Measurements from ENCODE around the gene GPR157.

The GPR157 gene

DNA sequence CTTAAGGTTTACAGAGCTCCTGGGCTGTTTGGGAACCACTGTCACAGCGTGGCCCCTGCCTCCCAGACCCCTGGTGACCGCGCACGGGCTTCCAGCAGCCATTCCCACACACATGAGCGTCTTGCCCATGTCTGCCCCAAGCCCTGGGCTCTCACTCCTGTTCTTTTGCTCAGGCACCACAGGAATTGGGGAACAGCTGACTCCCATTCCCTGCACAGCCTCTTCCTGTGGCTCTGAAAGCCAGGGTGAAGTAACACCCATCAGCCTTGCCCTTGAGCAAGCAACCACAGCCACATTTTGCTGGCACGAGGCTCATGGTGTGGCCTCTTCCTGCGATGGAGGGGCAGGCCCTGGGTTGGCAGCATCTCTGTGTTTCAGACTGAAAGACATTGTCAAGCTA is 14.3 kb upstream of the GPR157 start:
- Histone ChIP-seq H2BK12ac (ENCODE audit: low read length) (no peak overlapping the region), H3K27ac (ENCODE audit: low read depth, low read length) (no peak overlapping the region), H2BK120ac (ENCODE audit: insufficient read depth, low read length, poor library complexity) (no peak overlapping the region), H3K14ac (ENCODE audit: low read length) (no peak overlapping the region), H3K9me3 (ENCODE audit: insufficient read depth, low read depth, low read length) (no peaks in the 10 kb centered on the region), H4K8ac (ENCODE audit: low read depth, low read length) (no peak overlapping the region), H3K36me3 (ENCODE audit: control insufficient read depth in 1 of 2, insufficient read depth in 2 of 2, low read length in 2 of 2) (no peaks in the 10 kb centered on the region), H3K27me3 (ENCODE audit: insufficient read depth, low read length) (no peaks in the 10 kb centered on the region), H3K4me1 (ENCODE audit: control insufficient read depth in 1 of 2, insufficient read depth in 2 of 2, low read length in 2 of 2) (peaks cover 0 to 1% of the 10 kb centered on the region in 2 experiments), H3K79me1 (ENCODE audit: low read length) (no peaks in the 10 kb centered on the region), H3K4ac (ENCODE audit: low read depth, low read length) (no peak overlapping the region), H4K12ac (ENCODE audit: low read depth, low read length) (no peak overlapping the region), H3K4me2 (ENCODE audit: low read length) (no peak overlapping the region), H2BK5ac (ENCODE audit: low read depth, low read length, poor library complexity) (no peak overlapping the region), H4K91ac (ENCODE audit: low read depth, low read length) (no peak overlapping the region), H2AFZ (ENCODE audit: insufficient read depth, low read length, poor library complexity) (no peak overlapping the region), H3K79me2 (ENCODE audit: control insufficient read depth, insufficient read depth, low read length, poor library complexity) (no peaks in the 10 kb centered on the region), H2AK5ac (ENCODE audit: low read length) (no peak overlapping the region), H3K4me3 (ENCODE audit: low read depth, low read length) (no peak overlapping the region), H3K23ac (ENCODE audit: low read length) (no peak overlapping the region), H3K9ac (ENCODE audit: low read length) (no peak overlapping the region), H3K18ac (ENCODE audit: low read length) (no peak overlapping the region)
- no CpG with 5 or more reads among the region's 7 CpGs for WGBS (ENCODE audit: extremely low coverage, insufficient coverage, insufficient read length)
- peak in 1 of 2 donors; percentile 11 for DNase-seq

DNA sequence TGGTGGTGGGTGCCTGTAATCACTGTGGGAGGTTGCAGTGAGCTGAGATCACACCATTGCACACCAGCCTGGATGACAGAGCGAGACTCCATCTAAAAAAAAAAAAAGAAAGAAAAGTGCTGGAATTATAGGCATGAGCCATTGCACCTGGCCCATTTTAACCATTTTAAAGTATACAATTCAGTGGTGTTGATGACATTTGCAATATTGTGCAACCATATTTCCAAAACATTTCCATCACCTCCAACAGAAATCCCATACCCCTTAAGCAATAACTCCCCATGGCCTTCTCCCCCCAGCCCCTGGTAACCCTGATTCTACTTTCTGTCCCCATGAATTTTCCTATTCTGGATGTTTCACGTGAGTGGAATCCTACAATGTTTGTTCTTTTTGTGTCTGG is 11.0 kb upstream of the GPR157 start:
- no CpG with 5 or more reads among the region's 2 CpGs for WGBS (ENCODE audit: extremely low coverage, insufficient coverage, insufficient read length)

DNA sequence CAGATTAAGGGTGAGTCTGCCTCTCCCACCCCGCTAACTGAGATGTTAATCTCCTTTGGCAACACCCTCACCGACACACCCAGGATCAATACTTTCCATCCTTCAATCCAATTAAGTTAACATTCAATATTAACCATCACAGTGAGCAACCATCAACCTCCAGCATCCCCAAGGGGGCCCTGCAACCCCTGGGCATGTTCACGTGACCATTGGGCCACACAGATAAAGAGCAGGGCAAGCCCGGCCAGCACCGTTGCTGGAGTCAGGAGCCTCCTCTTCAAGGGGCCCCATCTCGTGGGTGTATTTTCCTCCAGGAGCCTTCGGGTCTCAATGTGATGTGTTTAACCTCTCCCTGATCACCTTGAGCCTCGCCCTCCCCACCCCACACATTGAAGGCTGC is 8.0 kb upstream of the GPR157 start:
- no peak overlapping the region for H2BK5ac ChIP-seq (ENCODE audit: low read depth, low read length, poor library complexity)
- no CpG with 5 or more reads among the region's 8 CpGs for WGBS (ENCODE audit: extremely low coverage, insufficient coverage, insufficient read length)
- H3K4ac ChIP-seq (ENCODE audit: low read depth, low read length), result no peak overlapping the region
- H3K9ac ChIP-seq (ENCODE audit: low read length), result no peak overlapping the region
- no peak overlapping the region for H4K8ac ChIP-seq (ENCODE audit: low read depth, low read length)
- no peak overlapping the region for H4K91ac ChIP-seq (ENCODE audit: low read depth, low read length)
- no peak overlapping the region for H3K27ac ChIP-seq (ENCODE audit: low read depth, low read length)
- H3K36me3 ChIP-seq (ENCODE audit: control insufficient read depth in 1 of 2, insufficient read depth in 2 of 2, low read length in 2 of 2), result no peaks in the 10 kb centered on the region
- no peak overlapping the region for H3K4me3 ChIP-seq (ENCODE audit: low read depth, low read length)
- no peak overlapping the region for H3K4me2 ChIP-seq (ENCODE audit: low read length)
- no peak overlapping the region for H3K18ac ChIP-seq (ENCODE audit: low read length)
- no peak overlapping the region for H2BK120ac ChIP-seq (ENCODE audit: insufficient read depth, low read length, poor library complexity)
- no peak overlapping the region for H2AK5ac ChIP-seq (ENCODE audit: low read length)
- H3K14ac ChIP-seq (ENCODE audit: low read length), result no peak overlapping the region
- H3K79me1 ChIP-seq (ENCODE audit: low read length), result no peaks in the 10 kb centered on the region
- no peaks in the 10 kb centered on the region for H3K4me1 ChIP-seq (ENCODE audit: control insufficient read depth in 1 of 2, insufficient read depth in 2 of 2, low read length in 2 of 2)
- H3K27me3 ChIP-seq (ENCODE audit: insufficient read depth, low read length), result no peaks in the 10 kb centered on the region
- no peak overlapping the region for H3K23ac ChIP-seq (ENCODE audit: low read length)
- H4K12ac ChIP-seq (ENCODE audit: low read depth, low read length), result no peak overlapping the region
- no peaks in the 10 kb centered on the region for H3K79me2 ChIP-seq (ENCODE audit: control insufficient read depth, insufficient read depth, low read length, poor library complexity)
- H2BK12ac ChIP-seq (ENCODE audit: low read length), result no peak overlapping the region
- DNase-seq, result no peak
- H2AFZ ChIP-seq (ENCODE audit: insufficient read depth, low read length, poor library complexity), result no peak overlapping the region
- peaks cover 2% of the 10 kb centered on the region for H3K9me3 ChIP-seq (ENCODE audit: insufficient read depth, low read depth, low read length)

More for the DNA sequence above, 11.0 kb upstream of the GPR157 start:
- H2AFZ ChIP-seq (ENCODE audit: insufficient read depth, low read length, poor library complexity), result no peak overlapping the region
- H3K27ac ChIP-seq (ENCODE audit: low read depth, low read length), result no peak overlapping the region
- no peak overlapping the region for H2BK5ac ChIP-seq (ENCODE audit: low read depth, low read length, poor library complexity)
- no peak overlapping the region for H3K14ac ChIP-seq (ENCODE audit: low read length)
- H2BK12ac ChIP-seq (ENCODE audit: low read length), result no peak overlapping the region
- H2AK5ac ChIP-seq (ENCODE audit: low read length), result no peak overlapping the region
- H4K12ac ChIP-seq (ENCODE audit: low read depth, low read length), result no peak overlapping the region
- no peak overlapping the region for H3K9ac ChIP-seq (ENCODE audit: low read length)
- no peak overlapping the region for H3K23ac ChIP-seq (ENCODE audit: low read length)
- H2BK120ac ChIP-seq (ENCODE audit: insufficient read depth, low read length, poor library complexity), result no peak overlapping the region
- H3K4me2 ChIP-seq (ENCODE audit: low read length), result no peak overlapping the region
- no peaks in the 10 kb centered on the region for H3K4me1 ChIP-seq (ENCODE audit: control insufficient read depth in 1 of 2, insufficient read depth in 2 of 2, low read length in 2 of 2)
- no peak for DNase-seq
- H3K79me2 ChIP-seq (ENCODE audit: control insufficient read depth, insufficient read depth, low read length, poor library complexity), result no peaks in the 10 kb centered on the region
- H3K9me3 ChIP-seq (ENCODE audit: insufficient read depth, low read depth, low read length), result peaks cover 2% of the 10 kb centered on the region
- no peaks in the 10 kb centered on the region for H3K79me1 ChIP-seq (ENCODE audit: low read length)
- H3K18ac ChIP-seq (ENCODE audit: low read length), result no peak overlapping the region
- H4K91ac ChIP-seq (ENCODE audit: low read depth, low read length), result no peak overlapping the region
- no peaks in the 10 kb centered on the region for H3K27me3 ChIP-seq (ENCODE audit: insufficient read depth, low read length)
- no peak overlapping the region for H3K4ac ChIP-seq (ENCODE audit: low read depth, low read length)
- H3K4me3 ChIP-seq (ENCODE audit: low read depth, low read length), result no peak overlapping the region
- no peaks in the 10 kb centered on the region for H3K36me3 ChIP-seq (ENCODE audit: control insufficient read depth in 1 of 2, insufficient read depth in 2 of 2, low read length in 2 of 2)
- no peak overlapping the region for H4K8ac ChIP-seq (ENCODE audit: low read depth, low read length)

- no peaks in the 10 kb centered on the region for H3K36me3 ChIP-seq (ENCODE audit: control insufficient read depth in 1 of 2, insufficient read depth in 2 of 2, low read length in 2 of 2)
- no peak overlapping the region for H3K4ac ChIP-seq (ENCODE audit: low read depth, low read length)
- H4K91ac ChIP-seq (ENCODE audit: low read depth, low read length), result no peak overlapping the region
- peaks cover 2% of the 10 kb centered on the region for H3K9me3 ChIP-seq (ENCODE audit: insufficient read depth, low read depth, low read length)
- DNase-seq, result peak in 1 of 2 donors; percentile 6
- H3K27ac ChIP-seq (ENCODE audit: low read depth, low read length), result no peak overlapping the region
- no peak overlapping the region for H3K18ac ChIP-seq (ENCODE audit: low read length)
- H3K14ac ChIP-seq (ENCODE audit: low read length), result no peak overlapping the region
- H2BK120ac ChIP-seq (ENCODE audit: insufficient read depth, low read length, poor library complexity), result no peak overlapping the region
- H4K8ac ChIP-seq (ENCODE audit: low read depth, low read length), result no peak overlapping the region
- H3K9ac ChIP-seq (ENCODE audit: low read length), result no peak overlapping the region
- no peaks in the 10 kb centered on the region for H3K27me3 ChIP-seq (ENCODE audit: insufficient read depth, low read length)
- no peak overlapping the region for H2BK12ac ChIP-seq (ENCODE audit: low read length)
- no peaks in the 10 kb centered on the region for H3K4me1 ChIP-seq (ENCODE audit: control insufficient read depth in 1 of 2, insufficient read depth in 2 of 2, low read length in 2 of 2)
- no peak overlapping the region for H2BK5ac ChIP-seq (ENCODE audit: low read depth, low read length, poor library complexity)
- no peak overlapping the region for H2AK5ac ChIP-seq (ENCODE audit: low read length)
- no peak overlapping the region for H2AFZ ChIP-seq (ENCODE audit: insufficient read depth, low read length, poor library complexity)
- H4K12ac ChIP-seq (ENCODE audit: low read depth, low read length), result no peak overlapping the region
- H3K23ac ChIP-seq (ENCODE audit: low read length), result no peak overlapping the region
- WGBS (ENCODE audit: extremely low coverage, insufficient coverage, insufficient read length), result no CpG with 5 or more reads among the region's 10 CpGs
- H3K79me1 ChIP-seq (ENCODE audit: low read length), result no peaks in the 10 kb centered on the region
- H3K4me2 ChIP-seq (ENCODE audit: low read length), result no peak overlapping the region
- no peak overlapping the region for H3K4me3 ChIP-seq (ENCODE audit: low read depth, low read length)
- no peaks in the 10 kb centered on the region for H3K79me2 ChIP-seq (ENCODE audit: control insufficient read depth, insufficient read depth, low read length, poor library complexity)
Observed at GRCh38 chr1:9135073-9135836, 6.4 kb upstream of the GPR157 start.
